GM19351 (cell line): Measurements from ENCODE around the gene PGC.

Source experiments
- ATAC-seq: cut with Tn5 transposase; IDR thresholded peaks from one replicate; pipeline ENCODE4 v1.9.1; 2021; ENCODE audit warnings: mild to moderate bottlenecking, moderate library complexity; ENCODE audit not compliant: unreplicated experiment

PGC gene

GRCh38 chr6:41702089-41702745, 45.0 kb downstream of the PGC start:
- no peak for ATAC-seq

- ATAC-seq = no peak
Observed at GRCh38 chr6:41700463-41701347, 46.5 kb downstream of the PGC start.

DNA sequence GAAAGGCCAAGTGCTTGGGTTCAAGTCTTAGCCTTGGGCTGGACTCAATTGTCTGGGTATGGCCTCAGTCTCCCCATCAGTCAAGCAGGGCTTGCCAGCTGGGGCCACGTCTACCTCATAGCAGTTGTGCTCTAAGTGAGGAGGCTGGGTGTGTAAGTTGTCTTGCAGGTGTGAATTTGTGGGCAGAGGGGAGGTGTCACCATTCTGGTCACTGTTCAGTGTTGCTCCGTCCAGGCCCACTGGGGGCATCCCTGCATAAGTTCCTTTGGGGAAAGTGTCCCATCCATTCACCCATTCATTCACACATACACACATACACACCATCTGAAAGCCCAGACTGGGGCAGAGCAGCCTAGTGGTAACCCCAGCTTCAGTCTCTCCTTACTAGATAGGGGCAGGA, 48.1 kb downstream of the PGC start:
- no peak for ATAC-seq

DNA sequence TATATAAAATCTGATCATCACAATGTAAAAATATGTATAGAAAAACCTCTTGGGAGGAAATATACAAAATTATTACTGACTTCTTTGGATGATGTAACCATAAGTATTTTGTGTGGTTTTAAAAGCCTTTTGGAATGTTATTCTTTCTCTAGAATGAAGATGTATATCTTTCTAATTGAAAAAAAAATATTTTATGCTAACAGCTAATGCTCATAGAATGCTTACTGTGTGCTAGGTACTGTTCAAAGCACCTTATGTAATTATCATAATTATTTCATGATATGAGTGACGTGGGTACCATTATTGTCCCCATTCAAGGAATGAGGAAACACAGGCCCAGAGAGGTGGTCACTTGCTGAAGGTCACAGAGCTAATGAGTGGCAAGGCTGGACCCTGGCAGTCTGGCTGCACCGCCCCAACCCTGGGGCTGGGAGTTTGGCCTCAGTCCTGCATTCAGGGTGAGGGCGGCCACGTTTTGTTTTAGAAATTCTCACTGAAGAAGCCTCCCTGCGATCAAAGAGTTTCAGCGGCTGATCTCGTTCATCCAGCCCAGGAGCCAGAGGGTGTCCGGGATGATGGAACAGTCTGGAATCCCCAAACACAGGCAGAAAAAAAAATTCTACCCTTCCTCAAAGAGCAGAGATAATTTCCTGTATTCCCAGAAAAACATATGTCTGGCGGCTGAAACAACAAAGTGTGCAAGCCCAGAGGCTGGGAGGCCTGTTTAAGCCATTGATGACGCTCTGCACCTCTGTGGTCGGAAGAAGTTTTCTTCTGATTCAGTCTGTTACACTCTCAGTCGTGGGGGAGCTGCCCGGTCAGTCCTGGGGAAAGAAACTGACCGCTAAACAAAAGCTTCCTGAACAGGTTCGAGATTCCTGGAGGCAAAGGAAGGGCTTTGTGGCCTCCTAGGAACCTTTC, 49.1 kb downstream of the PGC start:
- ATAC-seq = no peak

- no peak for ATAC-seq
Observed at GRCh38 chr6:41696788-41697187, 50.4 kb downstream of the PGC start.

DNA sequence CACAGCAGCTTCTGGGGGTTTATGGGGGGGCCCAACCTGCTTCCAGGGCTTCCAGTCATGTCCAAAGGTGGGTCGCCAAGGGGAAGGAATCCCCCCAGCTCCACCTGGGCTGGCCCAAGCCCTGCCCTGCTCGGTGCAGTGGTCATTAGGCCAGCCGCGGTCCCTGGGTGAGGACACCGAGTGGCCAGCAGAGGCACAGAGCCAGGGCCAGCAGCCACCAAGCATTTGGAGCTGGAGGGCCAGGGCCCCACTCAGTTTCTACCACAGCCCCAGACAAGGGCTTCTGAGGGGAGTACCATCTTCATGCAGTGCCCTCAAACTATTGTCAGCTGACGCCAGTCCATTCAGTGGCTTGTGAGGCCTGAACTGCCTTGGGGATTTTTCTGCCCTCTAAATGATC, 51.4 kb downstream of the PGC start:
- no peak for ATAC-seq

DNA sequence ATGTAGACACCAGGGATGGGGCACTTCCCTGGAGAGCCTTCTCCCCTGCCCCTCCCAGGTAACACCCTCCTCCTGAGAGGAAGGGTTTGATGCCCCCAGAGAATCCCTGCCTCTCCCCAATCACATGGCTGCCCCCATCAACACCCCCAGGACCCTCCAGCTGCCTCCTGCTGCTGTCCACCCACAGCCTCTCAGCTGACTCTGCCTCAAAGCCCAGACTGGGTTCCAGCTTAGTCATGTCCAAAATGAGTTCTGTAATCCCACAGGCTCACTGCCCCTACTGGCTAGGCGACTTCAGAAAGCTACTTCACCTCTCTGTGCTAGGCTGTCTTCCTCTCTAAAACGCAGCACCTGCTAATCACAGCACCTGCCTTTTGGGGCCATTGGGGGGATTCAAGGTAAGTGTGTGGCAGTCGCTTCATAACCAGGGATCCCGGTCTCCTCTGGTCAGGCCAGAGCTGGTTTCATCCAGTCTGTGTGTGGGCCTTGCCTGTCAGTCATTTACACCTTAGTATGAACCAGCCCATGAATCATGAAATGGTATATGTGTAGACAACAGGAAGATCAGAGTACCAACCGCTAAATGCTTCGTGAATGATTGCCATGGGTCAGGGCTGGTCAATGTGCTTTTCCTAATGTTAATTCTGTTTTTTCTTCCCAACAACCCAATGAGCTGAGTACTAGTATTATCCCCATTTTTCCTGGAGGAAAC, 52.2 kb downstream of the PGC start:
- ATAC-seq = no peak

DNA sequence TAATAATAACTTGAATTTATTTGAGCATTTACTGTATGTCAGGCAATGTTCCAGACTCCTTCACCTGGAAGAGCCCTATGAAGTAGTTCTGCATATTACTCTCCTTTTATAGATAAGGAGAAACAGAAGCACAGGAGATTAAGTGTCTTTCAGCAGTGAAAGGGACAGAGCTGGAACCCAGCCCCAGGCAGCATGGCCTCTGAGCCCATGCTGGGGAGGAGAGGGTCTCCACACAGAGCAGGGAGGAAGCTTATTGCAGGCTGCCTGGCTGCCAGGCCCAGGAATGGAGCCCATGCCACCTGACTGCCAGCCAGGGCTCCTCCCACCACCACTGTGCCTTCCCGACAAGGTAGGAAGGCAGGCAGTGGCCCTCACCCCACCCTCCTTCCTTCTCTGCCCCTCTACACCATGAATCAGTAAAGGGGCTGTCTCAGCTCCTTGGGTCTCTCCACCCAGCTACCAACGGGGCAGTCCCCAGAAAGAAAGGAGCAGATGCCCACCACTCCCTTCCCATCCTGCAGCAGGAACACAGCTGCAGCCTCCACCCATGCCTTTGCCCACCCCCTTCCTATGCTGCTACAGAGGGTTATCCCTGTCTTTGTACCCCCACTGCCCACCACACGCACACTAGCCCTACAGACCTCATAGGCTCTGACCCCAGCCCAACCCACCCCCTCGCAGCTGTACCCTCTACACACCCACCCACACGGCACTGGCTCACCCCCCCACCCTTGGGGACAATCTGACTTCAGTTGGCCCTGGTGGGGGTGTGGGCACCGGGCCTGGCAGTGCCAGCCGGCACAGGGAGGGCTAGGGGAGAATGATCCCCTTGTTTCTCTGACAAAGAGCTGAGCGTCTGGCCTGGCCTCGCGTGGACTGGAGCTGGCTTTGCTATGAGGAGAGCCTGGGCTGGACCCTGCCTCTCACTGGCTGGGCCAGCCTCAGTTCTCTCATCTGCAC, 53.6 kb downstream of the PGC start:
- ATAC-seq = no peak

GRCh38 chr6:41692730-41693129, 54.5 kb downstream of the PGC start:
- ATAC-seq = no peak

DNA sequence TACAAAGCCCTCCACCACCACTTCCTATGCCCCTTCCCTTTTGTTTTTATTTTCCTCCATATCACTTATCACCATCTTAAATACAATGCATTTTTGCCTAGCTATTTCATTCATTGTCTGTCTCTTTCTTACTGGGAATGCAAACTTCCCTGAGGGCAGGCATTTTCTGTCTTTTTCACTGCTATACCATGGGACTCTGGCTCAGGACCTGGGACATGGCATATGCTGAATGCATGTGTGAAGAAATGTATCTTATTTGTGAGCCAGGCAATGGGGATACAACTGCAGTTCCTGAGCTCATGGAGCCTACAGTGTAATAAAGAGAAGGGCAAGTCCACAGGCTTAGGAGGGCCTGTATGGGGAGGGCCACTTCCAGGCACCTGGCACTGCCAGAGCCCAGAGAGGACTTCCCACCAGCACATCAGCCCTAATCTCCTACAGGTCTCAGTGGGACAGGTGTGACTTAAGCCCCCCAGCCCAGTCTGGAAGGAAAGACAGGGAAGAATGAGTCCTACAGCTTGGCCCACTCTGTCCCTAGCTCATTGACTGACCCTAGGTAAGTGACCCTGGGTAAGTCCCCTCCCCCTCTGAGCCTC, 55.0 kb downstream of the PGC start:
- ATAC-seq = no peak

DNA sequence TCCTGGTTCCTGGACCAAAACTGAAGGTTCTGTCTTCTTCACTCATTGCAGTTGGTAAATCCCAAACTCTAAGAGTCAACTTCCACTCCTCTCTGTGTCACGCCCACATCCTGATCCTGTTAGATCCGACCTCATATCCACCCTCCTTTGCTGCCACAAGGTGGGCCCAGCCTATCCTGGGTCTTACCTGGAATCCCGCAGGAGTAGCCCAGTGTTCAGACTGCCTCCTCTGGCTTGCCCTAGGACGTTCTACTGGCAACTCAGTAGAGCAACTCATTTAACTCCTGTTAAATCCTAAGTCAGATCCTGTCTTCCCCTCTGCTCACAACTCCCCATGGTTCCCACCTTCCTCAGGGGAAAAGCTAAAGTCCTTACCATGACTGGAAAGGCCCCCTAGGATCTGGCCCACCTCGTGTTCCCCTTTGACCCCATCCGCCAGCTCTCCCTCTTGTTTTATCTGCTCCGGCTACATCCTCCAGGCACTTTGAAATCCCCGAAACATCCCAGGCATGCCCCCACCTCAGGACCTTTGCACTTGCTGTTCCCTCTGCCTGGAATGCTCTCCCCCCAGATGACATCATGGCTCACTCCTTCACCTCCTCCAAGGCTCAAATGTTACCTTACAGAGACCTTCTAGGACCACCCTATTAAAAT, 55.6 kb downstream of the PGC start:
- ATAC-seq = no peak

- ATAC-seq = no peak
Observed at GRCh38 chr6:41690541-41691330, 56.5 kb downstream of the PGC start.

- no peak for ATAC-seq
Observed at GRCh38 chr6:41689171-41690008, 57.8 kb downstream of the PGC start.

DNA sequence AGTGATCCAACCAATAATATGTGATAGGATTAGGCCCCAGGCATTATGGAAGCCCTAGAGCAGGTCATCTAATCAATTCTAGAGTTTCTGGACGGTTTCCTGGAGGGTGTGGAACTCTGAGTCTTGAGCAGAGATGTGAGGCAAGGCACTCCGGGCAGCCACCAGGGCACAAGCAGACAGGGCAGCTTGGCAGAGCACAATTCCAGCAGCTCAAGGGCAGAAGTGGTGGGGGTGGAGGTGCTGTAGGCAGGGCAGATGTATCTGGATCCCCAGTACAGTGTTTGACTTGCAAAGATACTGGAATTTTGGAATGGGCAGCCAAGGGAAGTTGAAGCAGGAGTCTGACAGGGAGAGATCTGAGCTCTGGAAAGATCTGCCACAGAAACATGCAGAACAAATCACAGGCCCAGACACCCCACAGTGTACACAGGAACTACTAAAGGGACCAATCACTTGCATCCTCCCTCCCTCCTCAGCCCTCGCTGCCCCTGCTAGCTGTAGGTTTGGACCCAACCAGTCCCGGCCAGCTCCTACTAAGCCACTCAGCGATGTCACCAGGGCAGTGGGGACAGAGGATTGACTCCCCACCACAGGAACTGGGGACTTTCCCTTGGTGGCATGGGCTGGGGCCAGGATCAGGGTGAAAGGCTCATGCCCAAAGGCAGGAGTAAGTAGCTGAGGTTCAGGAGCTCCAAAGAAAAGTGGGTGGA, 58.8 kb downstream of the PGC start:
- ATAC-seq = no peak

DNA sequence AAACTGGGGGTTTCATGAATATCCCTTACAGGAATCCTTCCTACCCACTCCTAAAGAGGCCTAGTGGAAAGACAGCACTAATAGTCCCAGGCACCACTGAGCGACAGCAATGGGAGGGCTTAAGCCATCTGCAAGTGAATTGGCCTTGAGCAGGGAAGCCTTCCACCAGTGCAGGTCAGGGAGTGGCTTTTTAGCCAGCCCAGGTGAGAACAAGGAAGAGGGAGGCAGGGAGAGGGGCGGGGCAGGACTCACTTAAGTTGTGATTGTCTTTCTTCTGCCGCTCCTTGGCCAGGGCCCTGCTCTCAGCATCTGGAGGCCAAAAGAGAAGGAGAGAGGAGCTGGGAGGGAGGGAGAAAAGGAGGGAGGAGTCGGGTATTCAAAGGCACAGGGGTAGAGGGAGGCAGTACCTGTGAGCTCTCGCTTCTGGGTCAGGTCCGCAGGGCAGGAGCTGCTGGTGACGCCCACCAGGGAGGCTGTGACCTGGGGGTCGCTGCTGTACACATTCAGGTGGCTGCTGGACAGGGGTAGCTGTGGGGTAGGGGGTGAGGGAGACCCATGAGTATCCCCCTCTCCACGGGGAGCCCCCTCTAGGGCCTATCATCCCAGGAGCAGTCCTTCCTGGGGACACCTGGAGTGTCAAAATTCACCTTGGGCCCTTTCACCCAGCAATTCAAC, 59.6 kb downstream of the PGC start:
- ATAC-seq = no peak
